Measurements from ENCODE around the gene CBLN3. TPM values are rescaled to one million over a fixed set of nuclear protein-coding genes. Genes with fewer than 3 reads are reported as not detected.

Gene CBLN3
- total RNA-seq, 1 donor from 2014 or later = 61.1 TPM

DNA sequence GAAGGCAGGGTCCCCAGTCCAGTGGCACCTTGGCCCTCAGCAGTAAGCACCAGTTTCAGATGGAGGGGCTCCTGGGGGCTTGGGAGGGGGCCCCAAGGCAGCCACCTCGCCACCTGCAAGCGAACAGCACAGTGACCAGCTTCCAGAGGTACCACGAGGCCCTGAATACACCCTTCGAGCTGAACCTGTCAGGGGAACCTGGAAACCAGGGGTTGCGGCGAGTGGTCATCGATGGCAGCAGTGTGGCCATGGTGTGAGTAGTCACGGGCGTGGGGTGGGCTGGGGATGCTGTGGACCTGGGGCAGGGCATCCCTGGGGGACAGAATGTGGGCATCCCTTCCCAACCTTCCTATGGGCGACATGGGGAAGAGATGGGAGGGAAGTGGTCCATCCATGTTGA is 19.5 kb downstream of the CBLN3 start:
- DNase-seq (no peak), ATAC-seq (ENCODE audit: low read depth) (no peak)
- Mint-ChIP-seq H3K4me3 (no peak overlapping the region), H3K36me3 (ENCODE audit: low read depth) (no peaks in the 10 kb centered on the region), H3K27ac (no peak overlapping the region), H3K27me3 (peaks cover 13% of the 10 kb centered on the region), H3K4me1 (no peaks in the 10 kb centered on the region), H3K9me3 (no peaks in the 10 kb centered on the region)
- TF ChIP-seq, protein P1, sequence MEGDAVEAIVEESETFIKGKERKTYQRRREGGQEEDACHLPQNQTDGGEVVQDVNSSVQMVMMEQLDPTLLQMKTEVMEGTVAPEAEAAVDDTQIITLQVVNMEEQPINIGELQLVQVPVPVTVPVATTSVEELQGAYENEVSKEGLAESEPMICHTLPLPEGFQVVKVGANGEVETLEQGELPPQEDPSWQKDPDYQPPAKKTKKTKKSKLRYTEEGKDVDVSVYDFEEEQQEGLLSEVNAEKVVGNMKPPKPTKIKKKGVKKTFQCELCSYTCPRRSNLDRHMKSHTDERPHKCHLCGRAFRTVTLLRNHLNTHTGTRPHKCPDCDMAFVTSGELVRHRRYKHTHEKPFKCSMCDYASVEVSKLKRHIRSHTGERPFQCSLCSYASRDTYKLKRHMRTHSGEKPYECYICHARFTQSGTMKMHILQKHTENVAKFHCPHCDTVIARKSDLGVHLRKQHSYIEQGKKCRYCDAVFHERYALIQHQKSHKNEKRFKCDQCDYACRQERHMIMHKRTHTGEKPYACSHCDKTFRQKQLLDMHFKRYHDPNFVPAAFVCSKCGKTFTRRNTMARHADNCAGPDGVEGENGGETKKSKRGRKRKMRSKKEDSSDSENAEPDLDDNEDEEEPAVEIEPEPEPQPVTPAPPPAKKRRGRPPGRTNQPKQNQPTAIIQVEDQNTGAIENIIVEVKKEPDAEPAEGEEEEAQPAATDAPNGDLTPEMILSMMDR (IDR thresholded peaks at IDR 0.05) = no peak
- intact Hi-C loops (cut with micrococcal nuclease) = no loop called here
- POLR2A ChIA-PET = interaction anchor here (1.0 kb wide), 1 partner anchor 43 kb away, joined by 3 read pairs; no protein-coding TSS in a partner anchor
- CTCF ChIA-PET = interaction anchor here (0.9 to 2.0 kb wide), 6 partner anchors 9 to 74 kb away, joined by 3 to 5 read pairs (median 4); no protein-coding TSS in a partner anchor

- TF ChIP-seq, protein P1 (IDR thresholded peaks at IDR 0.05) = no peak
- H3K27ac Mint-ChIP-seq = no peak overlapping the region
- DNase-seq (no peak), ATAC-seq (ENCODE audit: low read depth) (no peak)
- POLR2A ChIA-PET = interaction anchor here (0.5 to 1.0 kb wide), 3 partner anchors 21 to 41 kb away, joined by 3 to 5 read pairs (median 5); partner anchors contain the start of genes CBLN3 and KHNYN
- no peaks in the 10 kb centered on the region for H3K36me3 Mint-ChIP-seq (ENCODE audit: low read depth)
- intact Hi-C loops (cut with micrococcal nuclease) = no loop called here
- H3K27me3 Mint-ChIP-seq = peaks cover 10% of the 10 kb centered on the region
- H3K4me1 Mint-ChIP-seq = no peaks in the 10 kb centered on the region
- H3K4me3 Mint-ChIP-seq = no peak overlapping the region
- no peaks in the 10 kb centered on the region for H3K9me3 Mint-ChIP-seq
- CTCF ChIA-PET = interaction anchor here (0.9 to 2.0 kb wide), 9 partner anchors 10 to 76 kb away, joined by 3 to 5 read pairs (median 3); partner anchors contain the start of gene RIPK3
These were observed 20.3 kb downstream of the CBLN3 start for GRCh38 chr14:24409192-24409591.

- TF ChIP-seq, protein P1 (IDR thresholded peaks at IDR 0.05) = no peak
- Mint-ChIP-seq H3K36me3 (ENCODE audit: low read depth) (no peaks in the 10 kb centered on the region), H3K27me3 (peaks cover 10% of the 10 kb centered on the region), H3K4me3 (no peak overlapping the region), H3K9me3 (no peaks in the 10 kb centered on the region), H3K4me1 (no peaks in the 10 kb centered on the region), H3K27ac (no peak overlapping the region)
- intact Hi-C loops (cut with micrococcal nuclease) = no loop called here
- no peak for ATAC-seq (ENCODE audit: low read depth)
- ChIA-PET POLR2A (interaction anchor here (0.7 to 1.0 kb wide), 2 partner anchors 21 to 22 kb away, joined by 5 read pairs; partner anchors contain the start of genes CBLN3 and KHNYN), CTCF (interaction anchor here (1.0 to 2.0 kb wide), 6 partner anchors 10 to 75 kb away, joined by 3 to 5 read pairs (median 4); partner anchors contain the start of gene RIPK3)
- DNase-seq = no peak
These were observed 20.7 kb downstream of the CBLN3 start for GRCh38 chr14:24408764-24409163.

GRCh38 chr14:24407608-24408325 is 21.7 kb downstream of the CBLN3 start:
- Mint-ChIP-seq H3K27ac (no peak overlapping the region), H3K4me3 (no peak overlapping the region), H3K4me1 (no peaks in the 10 kb centered on the region), H3K36me3 (ENCODE audit: low read depth) (no peaks in the 10 kb centered on the region), H3K27me3 (peaks cover 18% of the 10 kb centered on the region), H3K9me3 (no peaks in the 10 kb centered on the region)
- CTCF ChIA-PET = interaction anchor here (0.8 to 2.0 kb wide), 3 partner anchors 18 to 74 kb away, joined by 4 to 5 read pairs (median 4); no protein-coding TSS in a partner anchor
- intact Hi-C loops (cut with micrococcal nuclease) = no loop called here
- POLR2A ChIA-PET = interaction anchor here (0.8 kb wide), 1 partner anchor 7 kb away, joined by 3 read pairs; no protein-coding TSS in a partner anchor
- DNase-seq = no peak
- ATAC-seq (ENCODE audit: low read depth) = no peak
- TF ChIP-seq, protein P1 (IDR thresholded peaks at IDR 0.05) = no peak

DNA sequence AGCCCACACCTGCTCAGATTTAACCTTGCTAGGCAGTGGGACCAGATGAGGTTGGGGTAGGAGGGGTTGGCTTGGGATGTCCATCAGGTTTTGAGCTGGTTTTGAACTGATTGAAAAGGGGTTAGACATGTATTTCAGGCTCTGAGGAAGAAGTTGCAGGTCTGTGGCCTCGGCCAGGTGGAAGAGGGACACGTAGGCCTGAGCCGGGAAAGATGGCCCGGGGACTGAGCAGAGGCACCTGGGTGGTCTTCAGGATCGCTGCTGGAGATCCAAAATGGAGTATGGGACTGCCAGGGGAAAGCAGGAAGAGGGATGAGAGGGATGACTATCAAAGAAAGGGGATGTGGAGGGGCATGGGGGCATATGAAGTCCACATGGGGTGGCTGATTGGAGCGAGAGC is 23.1 kb downstream of the CBLN3 start:
- no peaks in the 10 kb centered on the region for H3K4me1 Mint-ChIP-seq
- no peak overlapping the region for H3K27ac Mint-ChIP-seq
- POLR2A ChIA-PET = interaction anchor here (0.6 kb wide), 1 partner anchor 159 kb away, joined by 3 read pairs; no protein-coding TSS in a partner anchor
- CTCF ChIA-PET = interaction anchor here (1.1 to 1.2 kb wide), 2 partner anchors 41 to 73 kb away, joined by 4 read pairs; no protein-coding TSS in a partner anchor
- H3K36me3 Mint-ChIP-seq (ENCODE audit: low read depth) = no peaks in the 10 kb centered on the region
- intact Hi-C loops (cut with micrococcal nuclease) = no loop called here
- DNase-seq (no peak), ATAC-seq (ENCODE audit: low read depth) (no peak)
- H3K27me3 Mint-ChIP-seq = peaks cover 26% of the 10 kb centered on the region
- no peaks in the 10 kb centered on the region for H3K9me3 Mint-ChIP-seq
- TF ChIP-seq, protein P1 (IDR thresholded peaks at IDR 0.05) = no peak
- no peak overlapping the region for H3K4me3 Mint-ChIP-seq
